WTC11 (cell line): Measurements from ENCODE around the gene SYNE3. TPM values are rescaled to one million over a fixed set of nuclear protein-coding genes. Genes with fewer than 3 reads are reported as not detected.

ENCODE experiments used
- ATAC-seq: fragments of 200-7000 bp; cut with Tn5 transposase; 2 replicates; pipeline ENCODE4 v1.10.0; 2021; ENCODE audit warnings: mild to moderate bottlenecking, moderate library complexity
- CTCF ChIA-PET: fragments of 300-600 bp; sonication (Branson Sonifier 250); formaldehyde crosslinking; loops from one replicate; lab custom pipeline; 2021; ENCODE audit warnings: antibody characterized with exemption; lab: Charles Lee
- POLR2A ChIA-PET: fragments of 350-600 bp; sonication (Branson Sonifier 250); formaldehyde crosslinking; loops from one replicate; lab custom pipeline; 2021; ENCODE audit warnings: antibody characterized with exemption; lab: Charles Lee
- DNase-seq: peaks from one replicate; pipeline ENCODE4 v3.0.0; 2021; ENCODE audit warnings: low spot score
- H3K27ac Mint-ChIP-seq: 2 replicates; pipeline ENCODE4 v1.8.0; 2021; ENCODE audit warnings: mixed read lengths
- H3K27me3 Mint-ChIP-seq: 2 replicates; pipeline ENCODE4 v1.8.0; 2021; ENCODE audit warnings: low read depth, mild to moderate bottlenecking, moderate library complexity, mixed read lengths
- H3K36me3 Mint-ChIP-seq: 2 replicates; pipeline ENCODE4 v1.8.0; 2021; ENCODE audit warnings: mixed read lengths
- H3K4me1 Mint-ChIP-seq: 2 replicates; pipeline ENCODE4 v1.8.0; 2022; ENCODE audit warnings: mixed read lengths
- H3K4me3 Mint-ChIP-seq: 2 replicates; pipeline ENCODE4 v1.8.0; 2021; ENCODE audit warnings: mild to moderate bottlenecking, moderate library complexity, mixed read lengths
- H3K9me3 Mint-ChIP-seq: 2 replicates; pipeline ENCODE4 v1.8.0; 2021; ENCODE audit warnings: mixed read lengths
- ATF1 ChIP-seq: sonication (generic); formaldehyde crosslinking; IDR thresholded peaks from 2 replicates; pipeline ENCODE4 v1.8.1; 2023; ENCODE audit warnings: mild to moderate bottlenecking, moderate library complexity, missing genetic modification reagents
- ATF2 ChIP-seq: sonication (generic); formaldehyde crosslinking; IDR thresholded peaks from 2 replicates; pipeline ENCODE4 v1.8.1; 2022; ENCODE audit warnings: low read depth, missing genetic modification reagents, borderline replicate concordance
- CREM ChIP-seq: sonication (generic); formaldehyde crosslinking; IDR thresholded peaks from 2 replicates; pipeline ENCODE4 v1.8.1; 2022; ENCODE audit warnings: mild to moderate bottlenecking, missing genetic modification reagents, moderate library complexity
- E2F5 ChIP-seq: sonication (generic); formaldehyde crosslinking; IDR thresholded peaks from 2 replicates; pipeline ENCODE4 v1.8.1; 2022; ENCODE audit warnings: mild to moderate bottlenecking, moderate library complexity, missing genetic modification reagents
- FOXP1 ChIP-seq: sonication (generic); formaldehyde crosslinking; IDR thresholded peaks from 2 replicates; pipeline ENCODE4 v1.8.0; 2022; ENCODE audit warnings: missing genetic modification reagents, mild to moderate bottlenecking, moderate library complexity, borderline replicate concordance
- GRHL2 ChIP-seq: fragments of 250-450 bp; sonication (Bioruptor Pico); IDR thresholded peaks from 2 replicates; pipeline ENCODE4 v1.8.0; 2022; ENCODE audit warnings: mild to moderate bottlenecking, moderate library complexity; ENCODE audit not compliant: insufficient replicate concordance, severe bottlenecking
- HMGA2 ChIP-seq: fragments of 250-450 bp; sonication (Bioruptor Pico); IDR thresholded peaks from 2 replicates; pipeline ENCODE4 v1.4.0; 2021; ENCODE audit warnings: mild to moderate bottlenecking, moderate library complexity
- JAZF1 ChIP-seq: fragments of 250-450 bp; sonication (Bioruptor Pico); IDR thresholded peaks from 2 replicates; pipeline ENCODE4 v1.9.0; 2021; ENCODE audit warnings: moderate library complexity, mild to moderate bottlenecking, inconsistent platforms
- MAX ChIP-seq: sonication (generic); formaldehyde crosslinking; IDR thresholded peaks from 2 replicates; pipeline ENCODE4 v1.8.0; 2022; ENCODE audit warnings: mild to moderate bottlenecking, missing genetic modification reagents
- NFATC4 ChIP-seq: fragments of 250-450 bp; sonication (Bioruptor Pico); IDR thresholded peaks from 2 replicates; pipeline ENCODE4 v1.9.0; 2021; ENCODE audit warnings: mild to moderate bottlenecking
- NR2C2 ChIP-seq: sonication (generic); formaldehyde crosslinking; IDR thresholded peaks from 2 replicates; pipeline ENCODE4 v1.8.0; 2022; ENCODE audit warnings: mild to moderate bottlenecking, missing genetic modification reagents
- PREB ChIP-seq: sonication (generic); formaldehyde crosslinking; IDR thresholded peaks from 2 replicates; pipeline ENCODE4 v1.8.1; 2022; ENCODE audit warnings: mild to moderate bottlenecking, missing genetic modification reagents, moderate library complexity, borderline replicate concordance
- RORB ChIP-seq: fragments of 250-450 bp; sonication (Bioruptor Pico); IDR thresholded peaks from 2 replicates; pipeline ENCODE4 v1.9.0; 2021; ENCODE audit warnings: mild to moderate bottlenecking
- ZNF671 ChIP-seq: fragments of 250-450 bp; sonication (Bioruptor Pico); IDR thresholded peaks from 2 replicates; pipeline ENCODE4 v1.8.0; 2021; ENCODE audit warnings: mild to moderate bottlenecking
- total RNA-seq: library from RNA; stranded (reverse); gene quantifications from 3 replicates; pipeline ENCODE4 v1.2.3, GENCODE V29; 2021
- TF ChIP-seq, protein P1 (sequence below): sonication (generic); formaldehyde crosslinking; IDR thresholded peaks from 2 replicates; pipeline ENCODE4 v1.8.0; 2022; ENCODE audit warnings: mild to moderate bottlenecking, missing genetic modification reagents
- TF ChIP-seq, protein P2 (sequence below): sonication (generic); formaldehyde crosslinking; IDR thresholded peaks from 2 replicates; pipeline ENCODE4 v1.8.1; 2023; ENCODE audit warnings: mild to moderate bottlenecking, missing genetic modification reagents
- TF ChIP-seq, protein P3 (sequence below): sonication (generic); formaldehyde crosslinking; IDR thresholded peaks from 2 replicates; pipeline ENCODE4 v1.8.0; 2022; ENCODE audit warnings: mild to moderate bottlenecking, missing genetic modification reagents

The SYNE3 gene
- total RNA-seq, 1 experiment from 2014 or later: 0.24 TPM

- no peak for TF ChIP-seq NFATC4
- TF ChIP-seq ATF2 (CRISPR knock-in tag): no peak
- no peak for TF ChIP-seq JAZF1 (CRISPR knock-in tag)
- no peak for TF ChIP-seq FOXP1 (CRISPR knock-in tag)
- no peak for TF ChIP-seq RORB (CRISPR knock-in tag)
- TF ChIP-seq PREB (CRISPR knock-in tag): no peak
- TF ChIP-seq GRHL2 (CRISPR knock-in tag): no peak
- TF ChIP-seq, protein P1, sequence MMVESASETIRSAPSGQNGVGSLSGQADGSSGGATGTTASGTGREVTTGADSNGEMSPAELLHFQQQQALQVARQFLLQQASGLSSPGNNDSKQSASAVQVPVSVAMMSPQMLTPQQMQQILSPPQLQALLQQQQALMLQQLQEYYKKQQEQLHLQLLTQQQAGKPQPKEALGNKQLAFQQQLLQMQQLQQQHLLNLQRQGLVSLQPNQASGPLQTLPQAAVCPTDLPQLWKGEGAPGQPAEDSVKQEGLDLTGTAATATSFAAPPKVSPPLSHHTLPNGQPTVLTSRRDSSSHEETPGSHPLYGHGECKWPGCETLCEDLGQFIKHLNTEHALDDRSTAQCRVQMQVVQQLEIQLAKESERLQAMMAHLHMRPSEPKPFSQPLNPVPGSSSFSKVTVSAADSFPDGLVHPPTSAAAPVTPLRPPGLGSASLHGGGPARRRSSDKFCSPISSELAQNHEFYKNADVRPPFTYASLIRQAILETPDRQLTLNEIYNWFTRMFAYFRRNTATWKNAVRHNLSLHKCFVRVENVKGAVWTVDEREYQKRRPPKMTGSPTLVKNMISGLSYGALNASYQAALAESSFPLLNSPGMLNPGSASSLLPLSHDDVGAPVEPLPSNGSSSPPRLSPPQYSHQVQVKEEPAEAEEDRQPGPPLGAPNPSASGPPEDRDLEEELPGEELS (CRISPR knock-in tag): no peak
Measured at GRCh38 chr14:95536671-95537070, 20.2 kb upstream of the SYNE3 start (continued).

DNA sequence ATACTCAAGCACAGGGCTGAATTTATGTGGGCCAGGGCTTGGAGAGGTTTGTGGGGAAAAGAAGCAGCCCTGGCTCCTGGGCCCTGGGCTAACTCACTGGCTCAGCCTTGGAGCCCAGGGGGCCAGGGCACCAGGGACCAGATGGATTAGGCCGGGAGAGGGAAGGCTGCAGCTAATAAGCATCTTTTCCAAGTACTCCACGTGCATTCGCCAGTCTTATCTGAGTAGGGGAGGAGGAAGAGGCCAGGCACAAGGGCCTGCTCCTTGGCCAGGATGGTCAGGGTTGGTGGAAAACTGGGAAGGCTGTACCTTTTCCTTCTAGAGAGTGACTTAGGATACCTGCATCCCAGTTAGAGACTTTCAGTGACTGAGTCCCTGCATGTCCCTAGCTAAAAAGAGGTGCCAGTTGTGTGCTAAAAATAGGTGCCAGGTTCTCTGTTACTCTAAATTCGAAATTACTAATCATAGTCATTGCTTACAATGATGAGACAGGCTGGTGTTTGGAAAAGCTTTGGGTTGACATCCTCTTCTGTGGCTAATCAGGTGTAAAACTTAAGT is 19.7 kb upstream of the SYNE3 start:
- DNase-seq: no peak
- H3K4me1 Mint-ChIP-seq: peaks cover 45% of the 10 kb centered on the region
- CTCF ChIA-PET: interaction anchor here (0.9 to 1.4 kb wide), 3 partner anchors 30 to 562 kb away, joined by 3 to 4 read pairs (median 3); no protein-coding TSS in a partner anchor

More for the DNA sequence above, 19.7 kb upstream of the SYNE3 start:
- Mint-ChIP-seq H3K4me3 (peak overlapping the region; percentile 97), H3K36me3 (peaks cover 14% of the 10 kb centered on the region), H3K27me3 (no peaks in the 10 kb centered on the region), H3K9me3 (no peaks in the 10 kb centered on the region), H3K27ac (no peak overlapping the region)
- POLR2A ChIA-PET: no interaction called here
- ATAC-seq: no peak
- TF ChIP-seq E2F5 (CRISPR knock-in tag) (no peak), NR2C2 (CRISPR knock-in tag) (no peak), MAX (CRISPR knock-in tag) (no peak), ZNF671 (no peak), ATF1 (CRISPR knock-in tag) (no peak), CREM (no peak), HMGA2 (CRISPR knock-in tag) (no peak)
- TF ChIP-seq, protein P2, sequence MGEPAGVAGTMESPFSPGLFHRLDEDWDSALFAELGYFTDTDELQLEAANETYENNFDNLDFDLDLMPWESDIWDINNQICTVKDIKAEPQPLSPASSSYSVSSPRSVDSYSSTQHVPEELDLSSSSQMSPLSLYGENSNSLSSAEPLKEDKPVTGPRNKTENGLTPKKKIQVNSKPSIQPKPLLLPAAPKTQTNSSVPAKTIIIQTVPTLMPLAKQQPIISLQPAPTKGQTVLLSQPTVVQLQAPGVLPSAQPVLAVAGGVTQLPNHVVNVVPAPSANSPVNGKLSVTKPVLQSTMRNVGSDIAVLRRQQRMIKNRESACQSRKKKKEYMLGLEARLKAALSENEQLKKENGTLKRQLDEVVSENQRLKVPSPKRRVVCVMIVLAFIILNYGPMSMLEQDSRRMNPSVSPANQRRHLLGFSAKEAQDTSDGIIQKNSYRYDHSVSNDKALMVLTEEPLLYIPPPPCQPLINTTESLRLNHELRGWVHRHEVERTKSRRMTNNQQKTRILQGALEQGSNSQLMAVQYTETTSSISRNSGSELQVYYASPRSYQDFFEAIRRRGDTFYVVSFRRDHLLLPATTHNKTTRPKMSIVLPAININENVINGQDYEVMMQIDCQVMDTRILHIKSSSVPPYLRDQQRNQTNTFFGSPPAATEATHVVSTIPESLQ (CRISPR knock-in tag): no peak
- TF ChIP-seq, protein P3, sequence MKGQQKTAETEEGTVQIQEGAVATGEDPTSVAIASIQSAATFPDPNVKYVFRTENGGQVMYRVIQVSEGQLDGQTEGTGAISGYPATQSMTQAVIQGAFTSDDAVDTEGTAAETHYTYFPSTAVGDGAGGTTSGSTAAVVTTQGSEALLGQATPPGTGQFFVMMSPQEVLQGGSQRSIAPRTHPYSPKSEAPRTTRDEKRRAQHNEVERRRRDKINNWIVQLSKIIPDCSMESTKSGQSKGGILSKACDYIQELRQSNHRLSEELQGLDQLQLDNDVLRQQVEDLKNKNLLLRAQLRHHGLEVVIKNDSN (CRISPR knock-in tag): no peak
